ENCODE measurements around the gene ABHD3.
"Not testable (repeated sequence)": the region's sequence is repeated elsewhere in the genome, so short reads cannot be mapped to it uniquely, and the experiment has no call there.

Gene ABHD3

GRCh38 chr18:21663578-21663977 is 41.0 kb downstream of the ABHD3 start:
- TF ChIP-seq CTCF (IDR thresholded peaks at IDR 0.05; ENCODE audit: extremely low read depth, missing control alignments) = no peak
- DNase-seq (ENCODE audit: low spot score) = no peak

GRCh38 chr18:21662581-21662980 is 42.0 kb downstream of the ABHD3 start:
- no peak for DNase-seq (ENCODE audit: low spot score)
- no peak for TF ChIP-seq CTCF (IDR thresholded peaks at IDR 0.05; ENCODE audit: extremely low read depth, missing control alignments)

- no peak for DNase-seq (ENCODE audit: low spot score)
- no peak for TF ChIP-seq CTCF (IDR thresholded peaks at IDR 0.05; ENCODE audit: extremely low read depth, missing control alignments)
Observed at GRCh38 chr18:21660078-21660477, 44.5 kb downstream of the ABHD3 start.

DNA sequence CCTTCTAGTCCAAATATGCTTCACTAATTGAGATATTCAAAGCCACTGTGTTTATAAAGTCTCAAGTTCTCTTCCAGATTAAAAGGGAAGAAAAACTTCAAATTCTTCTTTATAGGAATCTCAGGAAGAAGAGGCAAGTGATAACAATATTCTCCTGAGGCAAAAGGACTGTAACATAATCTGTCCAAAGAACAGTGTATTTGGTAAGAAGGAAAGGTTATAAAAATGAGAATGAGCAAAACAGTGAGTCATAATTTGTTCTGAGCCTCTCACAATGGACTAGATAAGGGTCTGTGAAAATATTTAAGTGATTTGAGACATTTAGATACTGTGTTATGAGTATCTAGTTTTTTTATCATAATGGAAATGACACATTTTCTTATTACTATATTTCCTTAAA is 48.2 kb downstream of the ABHD3 start:
- no peak for TF ChIP-seq CTCF (IDR thresholded peaks at IDR 0.05; ENCODE audit: extremely low read depth, missing control alignments)
- DNase-seq (ENCODE audit: low spot score) = no peak

- no peak for DNase-seq (ENCODE audit: low spot score)
- TF ChIP-seq CTCF (IDR thresholded peaks at IDR 0.05; ENCODE audit: extremely low read depth, missing control alignments) = no peak
Observed at GRCh38 chr18:21653361-21653760, 51.2 kb downstream of the ABHD3 start.

DNA sequence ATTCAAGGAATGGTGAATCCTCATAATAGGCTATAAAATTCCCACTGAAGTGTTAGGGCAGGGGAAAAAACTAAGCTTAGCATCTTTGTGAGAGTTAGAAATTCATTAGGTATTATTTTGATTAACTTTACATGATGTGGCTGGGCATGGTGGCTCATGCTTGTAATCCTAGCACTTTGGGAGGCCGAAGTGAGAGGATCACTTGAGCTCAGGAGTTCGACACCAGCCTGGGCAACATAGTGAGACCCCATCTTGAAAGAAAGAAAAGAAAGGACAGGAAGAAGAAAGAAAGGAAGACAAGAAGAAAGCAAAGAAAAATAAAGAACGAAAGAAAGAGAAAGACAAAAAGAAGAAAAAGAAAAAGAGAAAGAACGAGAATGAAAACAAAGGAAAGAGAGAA is 52.5 kb downstream of the ABHD3 start:
- TF ChIP-seq CTCF (IDR thresholded peaks at IDR 0.05; ENCODE audit: extremely low read depth, missing control alignments) = no peak
- DNase-seq (ENCODE audit: low spot score) = no peak

- no peak for TF ChIP-seq CTCF (IDR thresholded peaks at IDR 0.05; ENCODE audit: extremely low read depth, missing control alignments)
- DNase-seq (ENCODE audit: low spot score) = no peak
Observed at GRCh38 chr18:21650311-21650710, 54.3 kb downstream of the ABHD3 start.

DNA sequence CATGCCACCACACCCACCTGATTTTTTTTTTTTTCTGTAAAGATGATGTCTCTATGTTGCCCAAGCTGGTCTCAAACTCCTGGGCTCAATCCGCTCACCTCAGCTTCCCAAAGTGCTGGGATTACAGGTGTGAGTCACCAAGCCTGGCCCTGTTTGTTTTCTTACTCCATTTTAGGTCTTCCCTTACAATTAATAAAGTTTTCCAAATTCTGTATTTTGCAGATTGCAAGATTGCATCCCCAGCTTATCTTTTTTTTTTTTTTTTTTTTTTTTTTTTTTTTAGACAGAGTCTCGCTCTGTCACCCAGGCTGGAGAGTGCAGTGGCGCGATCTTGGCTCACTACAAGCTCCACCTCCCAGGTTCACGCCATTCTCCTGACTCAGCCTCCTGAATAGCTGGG is 64.2 kb downstream of the ABHD3 start:
- not testable (repeated sequence) for DNase-seq (ENCODE audit: low spot score)
